GM12891 (cell line): Measurements from ENCODE around the gene ANO7.

Source experiments
- PAX5 ChIP-seq: IDR thresholded peaks from 2 replicates; pipeline ENCODE4 v1.6.1; 2011; ENCODE audit warnings: low read length, moderate library complexity, mild to moderate bottlenecking; ENCODE audit not compliant: insufficient read depth, severe bottlenecking
- POLR2A ChIP-seq: IDR thresholded peaks from 2 replicates; pipeline ENCODE4 v1.6.1; 2011; ENCODE audit warnings: low read depth, low read length, control low read depth
- POLR2AphosphoS5 ChIP-seq: IDR thresholded peaks from 2 replicates; pipeline ENCODE4 v1.6.1; 2011; ENCODE audit warnings: low read depth, low read length, control low read depth
- POU2F2 ChIP-seq: IDR thresholded peaks from 2 replicates; pipeline ENCODE4 v1.6.1; 2011; ENCODE audit warnings: low read depth, mild to moderate bottlenecking, control low read depth, low read length, moderate library complexity
- SPI1 ChIP-seq: IDR thresholded peaks from 2 replicates; pipeline ENCODE4 v1.6.1; 2011; ENCODE audit warnings: low read depth, low read length, control low read depth
- TAF1 ChIP-seq: IDR thresholded peaks from 2 replicates; pipeline ENCODE4 v1.6.1; 2011; ENCODE audit warnings: low read depth, low read length, control low read depth

- no peak for TF ChIP-seq POLR2AphosphoS5
- TF ChIP-seq POLR2A, result no peak
- no peak for TF ChIP-seq TAF1
- no peak for TF ChIP-seq SPI1
- no peak for TF ChIP-seq PAX5
- no peak for TF ChIP-seq POU2F2
Observed at GRCh38 chr2:241202681-241203080, 14.2 kb downstream of the ANO7 start.
